SK-N-MC (cell line): ENCODE data around the gene CSRNP2.
"Not testable (repeated sequence)": the region's sequence is repeated elsewhere in the genome, so short reads cannot be mapped to it uniquely, and the experiment has no call there.

ENCODE experiments used
- DNase-seq: peaks from one replicate; pipeline ENCODE4 v3.0.0-alpha.2; 2011; ENCODE audit warnings: low read depth, low spot score
- H3K27ac ChIP-seq: fragments of 200-600 bp; sonication (generic); 2 replicates; pipeline ENCODE4 v1.5.1; 2016; ENCODE audit warnings: mixed run types
- H3K36me3 ChIP-seq: fragments of 200-600 bp; sonication (generic); 2 replicates; pipeline ENCODE4 v1.6.1; 2017; ENCODE audit warnings: antibody characterized with exemption, low read length, mixed read lengths; ENCODE audit not compliant: insufficient read depth
- H3K4me3 ChIP-seq: fragments of 200-600 bp; sonication (generic); 2 replicates; pipeline ENCODE4 v1.5.1; 2016
- H3K9ac ChIP-seq: fragments of 200-600 bp; sonication (generic); 2 replicates; pipeline ENCODE4 v1.8.0; 2017; ENCODE audit warnings: mixed run types, mixed read lengths; ENCODE audit not compliant: insufficient read length
- H3K9me3 ChIP-seq: fragments of 200-600 bp; sonication (generic); 2 replicates; pipeline ENCODE4 v1.6.1; 2017; ENCODE audit warnings: low read depth, mild to moderate bottlenecking, antibody characterized with exemption, low read length, moderate library complexity, mixed read lengths
- EZH2 ChIP-seq: fragments of 200-600 bp; sonication (generic); IDR thresholded peaks from one replicate; pipeline ENCODE4 v1.6.1; 2017; ENCODE audit warnings: antibody characterized with exemption
- FOXP2 ChIP-seq: optimal IDR thresholded peaks from 2 replicates; pipeline ENCODE3; 2011; ENCODE audit warnings: mild to moderate bottlenecking, moderate library complexity; ENCODE audit not compliant: insufficient read depth; ENCODE audit errors: extremely low read length, control extremely low read depth
- POLR2AphosphoS5 ChIP-seq: IDR thresholded peaks from 2 replicates; pipeline ENCODE4 v1.6.1; 2012; ENCODE audit warnings: mild to moderate bottlenecking, low read depth, low read length, borderline replicate concordance

Gene CSRNP2

GRCh38 chr12:51017452-51017851 lies 65.9 kb downstream of the CSRNP2 start:
- Histone ChIP-seq H3K9ac (no peak overlapping the region), H3K36me3 (no peaks in the 10 kb centered on the region), H3K4me3 (no peak overlapping the region), H3K9me3 (no peaks in the 10 kb centered on the region), H3K27ac (no peak overlapping the region)
- TF ChIP-seq POLR2AphosphoS5 (no peak), FOXP2 (no peak), EZH2 (no peak)
- no peak for DNase-seq

- H3K9me3 ChIP-seq, H3K36me3 ChIP-seq, H3K4me3 ChIP-seq, DNase-seq, H3K27ac ChIP-seq, H3K9ac ChIP-seq: not testable (repeated sequence)
Measured at GRCh38 chr12:51014467-51014866, 68.9 kb downstream of the CSRNP2 start.

DNA sequence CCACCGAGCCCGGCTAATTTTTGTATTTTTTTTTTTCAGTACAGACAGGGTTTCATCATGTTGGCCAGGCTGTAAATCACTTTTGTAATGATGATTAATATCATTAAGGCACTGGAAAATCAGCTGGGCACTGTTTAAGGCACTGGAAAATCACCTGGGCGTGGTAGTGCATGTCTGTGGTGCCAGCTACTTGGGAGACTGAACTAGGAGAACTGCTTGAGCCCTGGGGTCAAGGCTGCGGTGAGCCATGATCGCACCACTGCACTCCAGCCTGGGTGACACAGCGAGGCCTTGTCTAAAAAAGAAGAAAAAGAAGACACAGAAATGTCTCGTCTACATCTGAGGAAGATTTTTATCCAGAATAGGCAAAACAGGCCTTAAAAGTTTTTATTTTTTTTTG lies 70.0 kb downstream of the CSRNP2 start:
- Histone ChIP-seq H3K27ac (no peak overlapping the region), H3K36me3 (no peaks in the 10 kb centered on the region), H3K9ac (no peak overlapping the region), H3K4me3 (no peak overlapping the region), H3K9me3 (no peaks in the 10 kb centered on the region)
- no peak for TF ChIP-seq FOXP2
- no peak for TF ChIP-seq EZH2
- TF ChIP-seq POLR2AphosphoS5 = no peak
- no peak for DNase-seq

DNA sequence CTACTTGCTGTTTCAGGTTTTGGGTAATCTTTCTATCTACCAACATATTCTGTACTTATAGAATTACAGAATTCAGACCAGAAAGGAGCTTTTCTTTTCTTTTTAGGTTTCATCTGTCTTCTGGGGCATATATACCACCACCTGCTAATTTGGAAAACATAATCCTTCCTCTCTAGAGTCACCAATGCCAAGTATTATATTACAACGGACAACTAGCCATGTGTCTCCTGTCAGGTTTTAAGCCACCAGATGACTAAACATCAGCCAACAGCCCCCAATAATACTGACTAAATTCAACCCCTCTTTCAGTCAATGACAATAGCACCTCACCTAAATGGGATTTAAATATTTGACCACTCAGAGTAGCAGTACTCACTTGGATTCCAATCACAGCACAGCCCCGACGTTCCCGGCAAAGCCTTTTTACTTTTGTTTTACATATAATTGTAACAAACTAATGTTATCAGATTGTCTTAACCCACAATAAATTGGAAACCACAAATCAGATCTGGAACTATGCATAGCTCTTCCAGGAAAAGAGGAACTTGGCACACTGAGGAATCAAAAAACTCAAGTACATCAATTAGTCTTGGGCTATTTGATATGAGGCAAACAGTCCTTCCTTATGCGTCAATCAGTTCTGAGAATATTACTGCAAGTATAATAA lies 70.7 kb downstream of the CSRNP2 start:
- Histone ChIP-seq H3K9me3 (no peaks in the 10 kb centered on the region), H3K9ac (no peak overlapping the region), H3K36me3 (peaks cover 3% of the 10 kb centered on the region), H3K27ac (no peak overlapping the region), H3K4me3 (no peak overlapping the region)
- TF ChIP-seq POLR2AphosphoS5 (no peak), FOXP2 (no peak), EZH2 (no peak)
- DNase-seq = no peak

GRCh38 chr12:51011955-51012354 lies 71.4 kb downstream of the CSRNP2 start:
- Histone ChIP-seq H3K4me3 (no peak overlapping the region), H3K9me3 (no peaks in the 10 kb centered on the region), H3K27ac (no peak overlapping the region), H3K9ac (no peak overlapping the region), H3K36me3 (peaks cover 3% of the 10 kb centered on the region)
- no peak for TF ChIP-seq FOXP2
- TF ChIP-seq POLR2AphosphoS5 = no peak
- TF ChIP-seq EZH2 = no peak
- no peak for DNase-seq
